Stomach smooth muscle (tissue), 2 donors: ENCODE data around the gene SEMA3D.

Experiments
- H3K27ac ChIP-seq: one replicate; pipeline ENCODE4 v1.7.0; 2013; ENCODE audit warnings: mild to moderate bottlenecking, low read length, inconsistent platforms
- H3K27me3 ChIP-seq, 2 donors: one replicate each; pipeline ENCODE4 v1.7.0; 2013; ENCODE audit warnings: low read length in 2 of 2; ENCODE audit not compliant: insufficient read depth in 2 of 2, control insufficient read depth in 1 of 2
- H3K36me3 ChIP-seq, 2 donors: one replicate each; pipeline ENCODE4 v1.7.0; 2013; ENCODE audit warnings: low read length in 2 of 2; ENCODE audit not compliant: control insufficient read depth in 2 of 2, insufficient read depth in 2 of 2
- H3K4me1 ChIP-seq: one replicate; pipeline ENCODE4 v1.7.0; 2013; ENCODE audit warnings: low read length; ENCODE audit not compliant: control insufficient read depth, insufficient read depth
- H3K4me3 ChIP-seq, 2 donors: one replicate each; pipeline ENCODE4 v1.7.0; 2013; ENCODE audit warnings: low read length in 2 of 2
- H3K9ac ChIP-seq, 2 donors: one replicate each; pipeline ENCODE4 v1.7.0; 2013; ENCODE audit warnings: low read length in 2 of 2, mild to moderate bottlenecking in 1 of 2
- H3K9me3 ChIP-seq, 2 donors: one replicate each; pipeline ENCODE4 v1.7.0; 2013; ENCODE audit warnings: low read length in 2 of 2; ENCODE audit not compliant: control insufficient read depth in 2 of 2
- donor health status: healthy.
- donor health status: Pancreatic carcinoma.

Gene SEMA3D

GRCh38 chr7:85186521-85187241, at the start of gene SEMA3D:
Gene SEMA3D (minus strand): TSS chr7:85187056. CDS start chr7:85121891, 65,165 bp downstream.
- Histone ChIP-seq H3K27ac (no peak within 1 kb of the TSS), H3K4me1 (peaks cover 6% of the 10 kb centered on the region), H3K9ac (no peak within 1 kb of the TSS), H3K4me3 (peak within 1 kb of the TSS; percentile 74 to 83), H3K36me3 (no peaks in the 10 kb centered on the region), H3K9me3 (no peaks in the 10 kb centered on the region), H3K27me3 (peaks cover 0 to 31% of the 10 kb centered on the region in 2 donors)

GRCh38 chr7:85234730-85235129, 47.9 kb upstream of the SEMA3D start:
- no peaks in the 10 kb centered on the region for H3K27me3 ChIP-seq
- H3K9me3 ChIP-seq, result no peaks in the 10 kb centered on the region
- no peak overlapping the region for H3K9ac ChIP-seq
- no peak overlapping the region for H3K27ac ChIP-seq
- no peak overlapping the region for H3K4me3 ChIP-seq
- H3K36me3 ChIP-seq, result no peaks in the 10 kb centered on the region
- H3K4me1 ChIP-seq, result no peaks in the 10 kb centered on the region

GRCh38 chr7:85232068-85232467, 45.2 kb upstream of the SEMA3D start:
- no peaks in the 10 kb centered on the region for H3K9me3 ChIP-seq
- H3K27me3 ChIP-seq, result no peaks in the 10 kb centered on the region
- no peak overlapping the region for H3K4me3 ChIP-seq
- no peaks in the 10 kb centered on the region for H3K36me3 ChIP-seq
- H3K9ac ChIP-seq, result no peak overlapping the region
- H3K4me1 ChIP-seq, result no peaks in the 10 kb centered on the region
- no peak overlapping the region for H3K27ac ChIP-seq

- no peaks in the 10 kb centered on the region for H3K9me3 ChIP-seq
- no peak overlapping the region for H3K4me3 ChIP-seq
- H3K9ac ChIP-seq, result no peak overlapping the region
- no peaks in the 10 kb centered on the region for H3K27me3 ChIP-seq
- H3K4me1 ChIP-seq, result no peaks in the 10 kb centered on the region
- H3K27ac ChIP-seq, result no peak overlapping the region
- no peaks in the 10 kb centered on the region for H3K36me3 ChIP-seq
These were observed 43.8 kb upstream of the SEMA3D start for GRCh38 chr7:85230623-85231022.

GRCh38 chr7:85229544-85229943, 42.7 kb upstream of the SEMA3D start:
- no peaks in the 10 kb centered on the region for H3K9me3 ChIP-seq
- H3K36me3 ChIP-seq, result no peaks in the 10 kb centered on the region
- no peak overlapping the region for H3K9ac ChIP-seq
- H3K27ac ChIP-seq, result no peak overlapping the region
- no peaks in the 10 kb centered on the region for H3K27me3 ChIP-seq
- H3K4me3 ChIP-seq, result no peak overlapping the region
- no peaks in the 10 kb centered on the region for H3K4me1 ChIP-seq

GRCh38 chr7:85226361-85227085, 39.7 kb upstream of the SEMA3D start:
- Histone ChIP-seq H3K27ac (no peak overlapping the region), H3K4me3 (no peak overlapping the region), H3K27me3 (no peaks in the 10 kb centered on the region), H3K4me1 (no peaks in the 10 kb centered on the region), H3K9ac (no peak overlapping the region), H3K9me3 (no peaks in the 10 kb centered on the region), H3K36me3 (no peaks in the 10 kb centered on the region)

GRCh38 chr7:85224171-85224570, 37.3 kb upstream of the SEMA3D start:
- no peaks in the 10 kb centered on the region for H3K4me1 ChIP-seq
- H3K9ac ChIP-seq, result no peak overlapping the region

GRCh38 chr7:85222522-85222921, 35.7 kb upstream of the SEMA3D start:
- Histone ChIP-seq H3K9ac (no peak overlapping the region), H3K4me1 (no peaks in the 10 kb centered on the region), H3K36me3 (no peaks in the 10 kb centered on the region), H3K27me3 (no peaks in the 10 kb centered on the region), H3K27ac (no peak overlapping the region), H3K4me3 (no peak overlapping the region), H3K9me3 (no peaks in the 10 kb centered on the region)

More at GRCh38 chr7:85224171-85224570, 37.3 kb upstream of the SEMA3D start:
- no peaks in the 10 kb centered on the region for H3K27me3 ChIP-seq
- H3K9me3 ChIP-seq, result no peaks in the 10 kb centered on the region
- no peaks in the 10 kb centered on the region for H3K36me3 ChIP-seq
- H3K27ac ChIP-seq, result no peak overlapping the region
- no peak overlapping the region for H3K4me3 ChIP-seq

GRCh38 chr7:85221796-85222195, 34.9 kb upstream of the SEMA3D start:
- H3K4me1 ChIP-seq, result no peaks in the 10 kb centered on the region
- H3K4me3 ChIP-seq, result no peak overlapping the region
- H3K36me3 ChIP-seq, result no peaks in the 10 kb centered on the region
- H3K9ac ChIP-seq, result no peak overlapping the region
- H3K27me3 ChIP-seq, result no peaks in the 10 kb centered on the region
- no peaks in the 10 kb centered on the region for H3K9me3 ChIP-seq
- no peak overlapping the region for H3K27ac ChIP-seq

- no peak overlapping the region for H3K27ac ChIP-seq
- H3K36me3 ChIP-seq, result no peaks in the 10 kb centered on the region
- no peaks in the 10 kb centered on the region for H3K4me1 ChIP-seq
- H3K9me3 ChIP-seq, result no peaks in the 10 kb centered on the region
- no peak overlapping the region for H3K4me3 ChIP-seq
- H3K27me3 ChIP-seq, result no peaks in the 10 kb centered on the region
- no peak overlapping the region for H3K9ac ChIP-seq
These were observed 33.8 kb upstream of the SEMA3D start for GRCh38 chr7:85220651-85221050.

GRCh38 chr7:85220023-85220422, 33.2 kb upstream of the SEMA3D start:
- no peaks in the 10 kb centered on the region for H3K27me3 ChIP-seq
- no peaks in the 10 kb centered on the region for H3K4me1 ChIP-seq
- H3K36me3 ChIP-seq, result no peaks in the 10 kb centered on the region
- no peak overlapping the region for H3K9ac ChIP-seq
- H3K27ac ChIP-seq, result no peak overlapping the region
- H3K4me3 ChIP-seq, result no peak overlapping the region
- H3K9me3 ChIP-seq, result no peaks in the 10 kb centered on the region
